ENCODE results near the gene CREM. TPM values are rescaled to one million over a fixed set of nuclear protein-coding genes. Genes with fewer than 3 reads are reported as not detected.

The CREM gene
- total and polyA plus RNA-seq, 12 donors, result 37.8 to 91.7 (median 57.6) TPM

DNA sequence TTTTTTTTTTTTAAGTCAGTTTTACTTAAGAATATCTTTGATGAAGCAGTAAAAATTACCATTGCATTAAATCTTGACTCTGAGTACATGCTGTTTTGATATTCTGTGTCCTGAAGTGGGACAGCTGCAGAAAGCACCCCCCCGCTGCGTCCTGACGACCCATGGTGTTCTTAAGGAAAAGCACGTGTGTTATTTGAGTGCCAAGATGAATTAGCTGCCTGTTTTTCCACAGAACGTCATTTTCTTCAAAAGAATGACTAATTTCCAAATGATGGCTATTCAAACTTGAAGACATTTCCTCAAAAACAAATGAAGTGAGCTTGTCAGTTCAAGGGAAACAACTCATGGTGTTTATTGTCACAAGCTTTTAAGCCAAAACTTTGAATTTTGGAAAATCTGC, 45.9 kb downstream of the CREM start:
- Histone ChIP-seq H3K36me3 (no peaks in the 10 kb centered on the region), H3K27ac (peak overlapping the region in 1 of 10 donors; percentile 21), H3K27me3 (no peaks in the 10 kb centered on the region), H3K4me1 (peaks cover 0 to 12% (median 7%) of the 10 kb centered on the region in 9 donors), H3K9me3 (peaks cover 0 to 14% (median 0%) of the 10 kb centered on the region in 11 donors), H3K4me3 (no peak overlapping the region)
- intact Hi-C loops (cut with DNase I), result no loop called here
- peak in 6 of 8 donors; percentile 45 to 86 (median 62) for ATAC-seq
- no peak for DNase-seq
- TF ChIP-seq CTCF (IDR thresholded peaks at IDR 0.05), result no peak
- WGBS, 2 donors, result 46 to 52% methylated on average over 5 of the region's 5 CpGs

DNA sequence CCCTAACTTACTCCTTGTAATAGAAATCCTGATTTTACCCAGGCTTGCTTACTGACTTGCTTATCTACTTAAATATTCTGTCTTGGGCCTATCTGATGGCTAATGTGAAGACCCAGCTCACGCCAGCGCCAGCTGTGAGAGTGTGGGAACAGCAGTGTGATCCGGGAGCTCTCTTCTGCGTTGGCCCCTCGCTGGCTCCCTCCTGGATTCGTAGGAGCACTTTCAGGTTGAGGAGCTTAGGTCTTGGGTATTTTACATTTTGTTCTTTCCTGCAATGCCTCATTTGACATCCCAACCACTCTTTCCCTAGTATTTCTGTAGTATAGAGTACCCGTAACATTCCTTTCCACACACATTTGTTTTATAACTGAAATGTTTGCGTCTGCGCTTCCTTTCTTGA, 51.7 kb downstream of the CREM start:
- intact Hi-C loops (cut with DNase I), result no loop called here
- 70 to 87% methylated on average over 9 of the region's 9 CpGs for WGBS, 2 donors
- Histone ChIP-seq H3K27ac (no peak overlapping the region), H3K27me3 (no peaks in the 10 kb centered on the region), H3K9me3 (no peaks in the 10 kb centered on the region), H3K4me3 (no peak overlapping the region), H3K36me3 (peaks cover 0 to 10% (median 0%) of the 10 kb centered on the region in 9 donors), H3K4me1 (peaks cover 0 to 5% (median 0%) of the 10 kb centered on the region in 9 donors)
- no peak for TF ChIP-seq CTCF (IDR thresholded peaks at IDR 0.05)
- DNase-seq (no peak), ATAC-seq (no peak)

DNA sequence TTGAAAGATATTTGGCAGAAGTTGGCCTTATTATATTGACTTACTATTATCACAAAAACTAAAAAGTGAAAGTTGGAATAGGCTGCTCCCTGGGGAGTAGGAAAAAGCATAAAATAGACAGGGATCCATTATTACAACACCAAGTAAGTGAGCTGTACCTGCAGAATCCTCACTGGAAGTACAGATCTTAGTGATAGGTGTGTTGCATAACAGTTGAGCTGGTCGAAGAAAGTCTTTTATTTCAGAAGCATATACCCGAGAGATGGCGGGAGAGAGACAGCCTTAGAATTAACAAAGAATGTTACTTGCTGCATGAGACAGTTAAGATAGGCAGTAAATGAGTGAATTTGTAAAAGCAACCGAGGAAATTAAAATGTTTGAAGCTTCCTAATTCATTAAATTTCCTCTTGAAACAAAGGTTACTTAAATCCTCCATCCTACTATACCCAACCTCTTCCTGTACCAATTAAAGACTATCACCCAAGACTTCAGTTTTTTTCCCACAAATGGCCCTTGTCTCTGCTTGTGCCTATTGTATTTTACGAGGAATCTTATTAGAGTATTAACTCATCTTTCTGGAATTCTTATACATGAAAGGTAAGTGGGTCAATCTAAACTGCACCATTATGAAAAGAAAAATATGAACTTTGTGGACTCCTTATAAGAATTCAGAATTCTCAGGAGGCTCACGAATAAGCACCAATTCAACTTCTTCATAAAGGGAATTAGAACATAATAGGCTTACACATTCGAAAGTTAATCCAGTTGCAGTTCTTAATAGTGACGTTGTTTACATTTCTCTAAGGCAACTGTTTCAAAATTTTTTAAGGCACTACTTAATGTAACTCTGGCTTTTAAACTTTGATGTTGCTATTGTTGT, 56.2 kb downstream of the CREM start:
- intact Hi-C loops (cut with DNase I), result no loop called here
- Histone ChIP-seq H3K27me3 (no peaks in the 10 kb centered on the region), H3K36me3 (peaks cover 0 to 10% (median 0%) of the 10 kb centered on the region in 9 donors), H3K27ac (no peak overlapping the region), H3K4me1 (peaks cover 0 to 14% (median 3%) of the 10 kb centered on the region in 9 donors), H3K4me3 (no peak overlapping the region), H3K9me3 (no peaks in the 10 kb centered on the region)
- DNase-seq (no peak), ATAC-seq (no peak)
- whole genome bisulfite sequencing, 2 donors, result 86 to 87% methylated on average over 8 of the region's 8 CpGs
- no peak for TF ChIP-seq CTCF (IDR thresholded peaks at IDR 0.05)

DNA sequence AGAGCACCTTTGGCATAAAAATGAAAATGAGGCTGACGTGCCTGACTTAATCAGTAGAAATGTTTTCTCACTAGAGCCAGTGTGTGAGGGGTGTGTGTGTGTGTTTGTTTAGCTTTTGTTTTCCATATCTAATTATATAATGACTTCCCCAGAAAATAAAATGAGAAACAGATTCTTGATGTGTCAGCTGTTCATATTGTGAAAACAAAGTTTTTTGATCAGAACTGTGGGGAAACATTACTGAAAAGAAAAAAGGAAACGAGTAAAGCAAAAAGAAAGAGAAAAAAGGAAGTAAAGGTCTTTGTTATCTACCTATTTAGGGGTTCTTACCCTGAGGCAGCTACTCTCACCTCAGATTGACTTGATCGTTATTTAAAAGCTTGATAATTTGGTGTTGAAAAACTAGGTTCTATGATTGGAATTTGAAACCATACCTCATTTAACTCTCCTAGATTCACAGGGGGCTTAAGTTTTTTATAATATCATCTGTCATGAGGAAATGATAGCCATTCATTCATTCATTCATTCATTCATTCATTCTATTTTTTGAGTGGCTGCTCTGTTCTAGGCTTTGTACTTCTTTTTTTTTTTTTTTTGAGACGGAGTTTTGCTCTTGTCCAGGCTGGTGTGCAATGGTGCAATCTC, 58.0 kb downstream of the CREM start:
- intact Hi-C loops (cut with DNase I), result loop anchor here in 1 of 10 donors (5.0 kb wide), 1 partner anchor 47 kb away; no protein-coding TSS in a partner anchor
- Histone ChIP-seq H3K4me1 (peaks cover 0 to 14% (median 3%) of the 10 kb centered on the region in 9 donors), H3K9me3 (no peaks in the 10 kb centered on the region), H3K36me3 (peaks cover 0 to 5% (median 0%) of the 10 kb centered on the region in 9 donors), H3K27me3 (no peaks in the 10 kb centered on the region), H3K27ac (peak overlapping the region in 5 of 10 donors; percentile 4 to 69 (median 22)), H3K4me3 (no peak overlapping the region)
- DNase-seq, result no peak
- WGBS, 2 donors, result 69 to 75% methylated on average over 4 of the region's 4 CpGs
- ATAC-seq, result peak in 1 of 8 donors; percentile 27
- no peak for TF ChIP-seq CTCF (IDR thresholded peaks at IDR 0.05)

All from heart right ventricle (tissue), 16 donors.